GM12878 (cell line): ENCODE data around the gene HINFP. TPM values are rescaled to one million over a fixed set of nuclear protein-coding genes. Genes with fewer than 3 reads are reported as not detected.

Experiments used
- BCL11A ChIP-seq: IDR thresholded peaks from 2 replicates; pipeline ENCODE4 v1.6.1; 2011; ENCODE audit warnings: low read depth, low read length
- BCL3 ChIP-seq: IDR thresholded peaks from 2 replicates; pipeline ENCODE4 v1.6.1; 2011; ENCODE audit warnings: borderline replicate concordance, low read depth, mild to moderate bottlenecking, moderate library complexity, low read length; ENCODE audit not compliant: insufficient read depth, poor library complexity, severe bottlenecking
- BHLHE40 ChIP-seq, 2 experiments: fragments of 450-650 bp in 1 of 2; IDR thresholded peaks; 2 replicates each; pipeline ENCODE4 v1.6.1; 2011 to 2017; ENCODE audit warnings: low read depth in 2 of 2, borderline replicate concordance in 1 of 2, improper control_type of control experiment in 1 of 2, low read length in 1 of 2, mild to moderate bottlenecking in 1 of 2
- CHD2 ChIP-seq: IDR thresholded peaks from 2 replicates; pipeline ENCODE4 v1.6.1; 2011; ENCODE audit warnings: low read depth, low read length, improper control_type of control experiment, borderline replicate concordance
- CREM ChIP-seq: IDR thresholded peaks from 2 replicates; pipeline ENCODE4 v1.6.1; 2014; ENCODE audit warnings: antibody characterized with exemption, low read depth
- ESRRA ChIP-seq: IDR thresholded peaks from 2 replicates; pipeline ENCODE4 v1.6.1; 2012; ENCODE audit warnings: mild to moderate bottlenecking, low read length, improper control_type of control experiment
- HCFC1 ChIP-seq: fragments of 150-350 bp; IDR thresholded peaks from 2 replicates; pipeline ENCODE4 v1.6.1; 2014; ENCODE audit warnings: low read length
- HDAC6 ChIP-seq: fragments of 200-600 bp; sonication (generic); IDR thresholded peaks from one replicate; pipeline ENCODE4 v1.8.0; 2017; ENCODE audit warnings: antibody characterized with exemption; ENCODE audit not compliant: unreplicated experiment
- HDGF ChIP-seq: fragments of 450-650 bp; IDR thresholded peaks from 2 replicates; pipeline ENCODE4 v1.6.1; 2016; ENCODE audit warnings: antibody characterized with exemption
- IKZF2 ChIP-seq, 2 experiments: fragments of 450-650 bp; IDR thresholded peaks; 2 replicates each; pipeline ENCODE4 v1.6.1; 2017; ENCODE audit warnings: mild to moderate bottlenecking in 2 of 2, moderate library complexity in 2 of 2
- KDM1A ChIP-seq: fragments of 200-600 bp; sonication (generic); IDR thresholded peaks from 2 replicates; pipeline ENCODE4 v1.6.1; 2016; ENCODE audit warnings: borderline replicate concordance
- KLF5 ChIP-seq: fragments of 450-650 bp; IDR thresholded peaks from 2 replicates; pipeline ENCODE4 v1.6.1; 2014; ENCODE audit warnings: mild to moderate bottlenecking; ENCODE audit not compliant: partially characterized antibody
- MEF2A ChIP-seq: IDR thresholded peaks from 2 replicates; pipeline ENCODE4 v1.6.1; 2011; ENCODE audit warnings: low read depth, mild to moderate bottlenecking, low read length, moderate library complexity; ENCODE audit not compliant: insufficient read depth
- NFYA ChIP-seq: IDR thresholded peaks from 2 replicates; pipeline ENCODE4 v1.6.1; 2011; ENCODE audit warnings: low read depth, mild to moderate bottlenecking, low read length, improper control_type of control experiment, borderline replicate concordance
- NKRF ChIP-seq: fragments of 450-650 bp; conservative IDR thresholded peaks from 2 replicates; pipeline ENCODE4 v1.6.1; 2017; ENCODE audit warnings: mild to moderate bottlenecking, moderate library complexity
- PAX5 ChIP-seq: IDR thresholded peaks from 2 replicates; pipeline ENCODE4 v1.6.1; 2011; ENCODE audit warnings: low read depth, low read length, borderline replicate concordance
- SMAD1 ChIP-seq: fragments of 450-650 bp; IDR thresholded peaks from 2 replicates; pipeline ENCODE4 v1.6.1; 2018; ENCODE audit warnings: mild to moderate bottlenecking, low read depth; ENCODE audit not compliant: partially characterized antibody
- SMC3 ChIP-seq: IDR thresholded peaks from 2 replicates; pipeline ENCODE4 v1.6.1; 2011; ENCODE audit warnings: low read length, improper control_type of control experiment, borderline replicate concordance
- TCF3 ChIP-seq: IDR thresholded peaks from 2 replicates; pipeline ENCODE4 v1.6.1; 2012; ENCODE audit warnings: low read depth, mild to moderate bottlenecking, low read length, borderline replicate concordance; ENCODE audit not compliant: insufficient read depth
- TCF7 ChIP-seq: IDR thresholded peaks from 2 replicates; pipeline ENCODE4 v1.6.1; 2014; ENCODE audit warnings: antibody characterized with exemption, borderline replicate concordance
- ZNF24 ChIP-seq: fragments of 450-650 bp; IDR thresholded peaks from 2 replicates; pipeline ENCODE4 v1.6.1; 2017; ENCODE audit warnings: antibody characterized with exemption, mild to moderate bottlenecking
- polyA plus RNA-seq, 11 experiments: library from polyadenylated mRNA; depleted of rRNA in 4 of 11; unstranded in 6 of 11; stranded (reverse) in 5 of 11; fragments of >200 nt; fragmentation: Nextera tagmentation in 4 of 11; fragmentation: Illumina TruSeq in 1 of 11; extraction: Ambion mirVana in 4 of 11; extraction: Trizol in 1 of 11; gene quantifications; 1 replicate in 1 of 11; 2 replicates in 10 of 11; pipeline versions ENCODE4 v1.2.1 to v1.2.3, GENCODE V29; 2011 to 2016; ENCODE audit warnings: inconsistent platforms in 2 of 11, missing spikeins in 2 of 11, low read depth in 1 of 11
- total RNA-seq, 4 experiments: library from RNA; depleted of rRNA in 3 of 4; stranded (reverse); fragments of >200 nt in 3 of 4; fragmentation: Illumina TruSeq in 1 of 4; extraction: Trizol in 1 of 4; gene quantifications; 2 replicates each; pipeline versions ENCODE4 v1.2.1 to v1.2.3, GENCODE V29; 2013 to 2021
- TF ChIP-seq, protein P1 (sequence below), 3 experiments: IDR thresholded peaks in 2 of 3; conservative IDR thresholded peaks in 1 of 3; 2 replicates each; pipeline ENCODE4 v1.5.1; 2011; ENCODE audit warnings: low read depth in 3 of 3, low read length in 3 of 3, mild to moderate bottlenecking in 3 of 3, control low read depth in 2 of 3, moderate library complexity in 2 of 3, inconsistent platforms in 1 of 3, mixed read lengths in 1 of 3; ENCODE audit not compliant: control insufficient read depth in 2 of 3, insufficient read depth in 1 of 3; ENCODE audit errors: extremely low read depth in 1 of 3
- TF ChIP-seq, protein P2 (sequence below): IDR thresholded peaks from 2 replicates; pipeline ENCODE4 v1.6.1; 2012; ENCODE audit warnings: low read depth, low read length, improper control_type of control experiment

Gene HINFP
- total and polyA plus RNA-seq, 10 of the 15 experiments (the other 5 are each of a cell fraction or from before 2014, with no cell fraction given): 13.1 to 26.3 (median 18.6) TPM

- TF ChIP-seq HDAC6: no peak
- TF ChIP-seq CHD2: no peak; the same call in 1 of the 2 replicates
- no peak for TF ChIP-seq TCF3
- peak; percentile 36 for TF ChIP-seq NKRF
- TF ChIP-seq ESRRA: no peak
- peak; percentile 99 for TF ChIP-seq PAX5
- no peak for TF ChIP-seq BCL3
- no peak for TF ChIP-seq BCL11A
- no peak for TF ChIP-seq HDGF
- TF ChIP-seq KLF5: no peak
- TF ChIP-seq KDM1A: no peak
- TF ChIP-seq SMC3: no peak
- TF ChIP-seq ZNF24: peak; percentile 52; the same call in 1 of the 2 replicates
- TF ChIP-seq SMAD1: no peak
- TF ChIP-seq TCF7: no peak
- peak; percentile 82 for TF ChIP-seq HCFC1
- TF ChIP-seq IKZF2 (IDR thresholded peaks at IDR 0.05): peak; percentile 9 to 41; a peak in 1 of 4 replicates
- TF ChIP-seq, protein P1, sequence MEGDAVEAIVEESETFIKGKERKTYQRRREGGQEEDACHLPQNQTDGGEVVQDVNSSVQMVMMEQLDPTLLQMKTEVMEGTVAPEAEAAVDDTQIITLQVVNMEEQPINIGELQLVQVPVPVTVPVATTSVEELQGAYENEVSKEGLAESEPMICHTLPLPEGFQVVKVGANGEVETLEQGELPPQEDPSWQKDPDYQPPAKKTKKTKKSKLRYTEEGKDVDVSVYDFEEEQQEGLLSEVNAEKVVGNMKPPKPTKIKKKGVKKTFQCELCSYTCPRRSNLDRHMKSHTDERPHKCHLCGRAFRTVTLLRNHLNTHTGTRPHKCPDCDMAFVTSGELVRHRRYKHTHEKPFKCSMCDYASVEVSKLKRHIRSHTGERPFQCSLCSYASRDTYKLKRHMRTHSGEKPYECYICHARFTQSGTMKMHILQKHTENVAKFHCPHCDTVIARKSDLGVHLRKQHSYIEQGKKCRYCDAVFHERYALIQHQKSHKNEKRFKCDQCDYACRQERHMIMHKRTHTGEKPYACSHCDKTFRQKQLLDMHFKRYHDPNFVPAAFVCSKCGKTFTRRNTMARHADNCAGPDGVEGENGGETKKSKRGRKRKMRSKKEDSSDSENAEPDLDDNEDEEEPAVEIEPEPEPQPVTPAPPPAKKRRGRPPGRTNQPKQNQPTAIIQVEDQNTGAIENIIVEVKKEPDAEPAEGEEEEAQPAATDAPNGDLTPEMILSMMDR (IDR thresholded peaks at IDR 0.05 in 2 of 3, conservative IDR thresholded peaks at IDR 0.05 in 1 of 3; ENCODE audit: control insufficient read depth in 2 of 3, extremely low read depth in 1 of 3, insufficient read depth in 1 of 3, low read depth in 3 of 3, low read length in 3 of 3): no peak
- TF ChIP-seq, protein P2, sequence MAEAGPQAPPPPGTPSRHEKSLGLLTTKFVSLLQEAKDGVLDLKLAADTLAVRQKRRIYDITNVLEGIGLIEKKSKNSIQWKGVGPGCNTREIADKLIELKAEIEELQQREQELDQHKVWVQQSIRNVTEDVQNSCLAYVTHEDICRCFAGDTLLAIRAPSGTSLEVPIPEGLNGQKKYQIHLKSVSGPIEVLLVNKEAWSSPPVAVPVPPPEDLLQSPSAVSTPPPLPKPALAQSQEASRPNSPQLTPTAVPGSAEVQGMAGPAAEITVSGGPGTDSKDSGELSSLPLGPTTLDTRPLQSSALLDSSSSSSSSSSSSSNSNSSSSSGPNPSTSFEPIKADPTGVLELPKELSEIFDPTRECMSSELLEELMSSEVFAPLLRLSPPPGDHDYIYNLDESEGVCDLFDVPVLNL: no peak
- no peak for TF ChIP-seq NFYA
- peak; percentile 88 for TF ChIP-seq CREM
- peak in 1 of 2 experiments; percentile 36; a peak in 1 of 4 replicates for TF ChIP-seq BHLHE40 (IDR thresholded peaks at IDR 0.05; ENCODE audit: borderline replicate concordance in 1 of 2, low read depth in 2 of 2, low read length in 1 of 2)
- TF ChIP-seq MEF2A: no peak
Observed at GRCh38 chr11:119101759-119102423, 19.5 kb upstream of the HINFP start, which contains the start of gene DPAGT1 (continued).
